B cell (primary cell): ENCODE measurements around the gene AKT2. TPM values are rescaled to one million over a fixed set of nuclear protein-coding genes. Genes with fewer than 3 reads are reported as not detected.

Source experiments
- ATAC-seq: fragments of 200-7000 bp; cut with Tn5 transposase; one replicate; pipeline ENCODE4 v1.10.0; 2021; ENCODE audit warnings: low read depth, mild to moderate bottlenecking, moderate number of reproducible peaks, moderate library complexity
- CTCF ChIA-PET: fragments of 350-600 bp; sonication (Branson Sonifier 250); formaldehyde crosslinking; loops from one replicate; lab custom pipeline; 2021; ENCODE audit warnings: antibody characterized with exemption, inconsistent platforms; lab: Charles Lee
- POLR2A ChIA-PET: fragments of 350-600 bp; sonication (Branson Sonifier 250); formaldehyde crosslinking; loops from one replicate; lab custom pipeline; 2021; ENCODE audit warnings: antibody characterized with exemption; lab: Charles Lee
- DNase-seq: peaks from one replicate; pipeline ENCODE4 v3.0.0; 2013
- H2AFZ ChIP-seq: 2 replicates; pipeline ENCODE4 v1.6.1; 2012; ENCODE audit warnings: mild to moderate bottlenecking, low read depth, low read length; ENCODE audit not compliant: insufficient read depth, poor library complexity, severe bottlenecking
- H3K27ac ChIP-seq, 2 donors: 1 replicate in 1 of 2; 2 replicates in 1 of 2; pipeline ENCODE4 v1.5.1; 2012 to 2013; ENCODE audit warnings: low read length in 2 of 2, mild to moderate bottlenecking in 2 of 2, moderate library complexity in 1 of 2
- H3K27me3 ChIP-seq, 4 experiments: fragments of 200-600 bp in 1 of 4; sonication (generic) in 1 of 4; replicated peaks in 1 of 4; 1 replicate in 2 of 4; 2 replicates in 2 of 4; pipeline versions ENCODE4 v1.6.1 to v1.7.0; 2013 to 2016; ENCODE audit warnings: low read length in 3 of 4, mild to moderate bottlenecking in 2 of 4, mixed read lengths in 1 of 4, moderate library complexity in 1 of 4; ENCODE audit not compliant: insufficient read depth in 4 of 4, control insufficient read depth in 3 of 4; ENCODE audit errors: control extremely low read depth in 1 of 4
- H3K36me3 ChIP-seq, 2 experiments: replicated peaks in 1 of 2; 1 replicate in 1 of 2; 2 replicates in 1 of 2; pipeline versions ENCODE4 v1.6.1 to v1.7.1; 2013; ENCODE audit warnings: low read length in 1 of 2; ENCODE audit not compliant: insufficient read depth in 2 of 2, control insufficient read depth in 1 of 2; ENCODE audit errors: control extremely low read depth in 1 of 2, extremely low read depth in 1 of 2
- H3K4me1 ChIP-seq, 2 donors: fragments of 200-600 bp in 1 of 2; sonication (generic) in 1 of 2; 1 replicate in 1 of 2; 2 replicates in 1 of 2; pipeline versions ENCODE4 v1.5.1 to v1.6.1; 2013 to 2017; ENCODE audit warnings: low read length in 2 of 2; ENCODE audit not compliant: control insufficient read depth in 2 of 2, insufficient read depth in 2 of 2
- H3K4me2 ChIP-seq: replicated peaks from 2 replicates; pipeline ENCODE3; 2012; ENCODE audit warnings: mild to moderate bottlenecking, low read depth, low read length; ENCODE audit not compliant: poor library complexity, severe bottlenecking
- H3K4me3 ChIP-seq, 5 experiments: fragments of 200-600 bp in 1 of 5; sonication (generic) in 1 of 5; 1 replicate in 3 of 5; 2 replicates in 2 of 5; pipeline versions ENCODE4 v1.5.1 to v1.7.0; 2011 to 2016; ENCODE audit warnings: low read length in 4 of 5, mild to moderate bottlenecking in 4 of 5, low read depth in 2 of 5, control low read depth in 1 of 5, moderate library complexity in 1 of 5; ENCODE audit not compliant: insufficient read depth in 1 of 5; ENCODE audit errors: control extremely low read depth in 1 of 5, extremely low read depth in 1 of 5
- H3K79me2 ChIP-seq: fragments of 200-600 bp; sonication (generic); one replicate; pipeline ENCODE4 v1.6.0; 2016; ENCODE audit warnings: low read length; ENCODE audit not compliant: control insufficient read depth, insufficient read depth
- H3K9ac ChIP-seq: fragments of 200-600 bp; sonication (generic); 2 replicates; pipeline ENCODE4 v1.6.1; 2017; ENCODE audit warnings: mild to moderate bottlenecking, low read length, moderate library complexity
- H3K9me3 ChIP-seq, 3 donors: one replicate each; pipeline versions ENCODE4 v1.6.1 to v1.7.1; 2013; ENCODE audit warnings: low read length in 2 of 3; ENCODE audit not compliant: control insufficient read depth in 2 of 3, insufficient read depth in 1 of 3; ENCODE audit errors: control extremely low read depth in 1 of 3
- H4K20me1 ChIP-seq: 2 replicates; pipeline ENCODE4 v1.6.0; 2012; ENCODE audit warnings: mild to moderate bottlenecking, low read length; ENCODE audit not compliant: insufficient read depth, control insufficient read depth, poor library complexity, severe bottlenecking
- H3K27ac Mint-ChIP-seq: one replicate; pipeline ENCODE4 v1.8.0; 2021; ENCODE audit warnings: mixed read lengths
- H3K27me3 Mint-ChIP-seq: one replicate; pipeline ENCODE4 v1.8.0; 2021; ENCODE audit warnings: mixed read lengths
- H3K4me1 Mint-ChIP-seq: one replicate; pipeline ENCODE4 v1.8.0; 2021; ENCODE audit warnings: mixed read lengths
- H3K4me3 Mint-ChIP-seq: one replicate; pipeline ENCODE4 v1.8.0; 2021; ENCODE audit warnings: mixed read lengths
- H3K9me3 Mint-ChIP-seq: one replicate; pipeline ENCODE4 v1.8.0; 2022; ENCODE audit warnings: mixed read lengths; ENCODE audit not compliant: insufficient read depth
- CTCF ChIP-seq: fragments of 200-600 bp; IDR thresholded peaks from one replicate; pipeline ENCODE4 v1.8.0; 2022; ENCODE audit warnings: antibody characterized with exemption, mild to moderate bottlenecking
- EZH2 ChIP-seq: IDR thresholded peaks from 2 replicates; pipeline ENCODE4 v1.6.1; 2012; ENCODE audit warnings: borderline replicate concordance, low read depth, mild to moderate bottlenecking, moderate library complexity, low read length; ENCODE audit not compliant: insufficient read depth, poor library complexity, severe bottlenecking
- WGBS: methylation state at CpG from one replicate; pipeline ENCODE4 v1.1.5; 2013; ENCODE audit warnings: missing lambda C conversion rate; ENCODE audit not compliant: insufficient coverage; 5-methylcytosine and 5-hydroxymethylcytosine counted together
- intact Hi-C: fragments of 100-400 bp; cut with micrococcal nuclease; formaldehyde crosslinking; loops from one replicate; pipeline ENCODE4 v1.10.0; 2022
- polyA plus RNA-seq: library from polyadenylated mRNA; depleted of rRNA; stranded (reverse); fragments of >200 nt; gene quantifications from 2 replicates; pipeline ENCODE4 v1.2.3, GENCODE V29; 2012
- total RNA-seq, 2 donors: library from RNA; stranded (reverse); fragments of 120-200 nt in 1 of 2; gene quantifications; 1 replicate in 1 of 2; 2 replicates in 1 of 2; pipeline versions ENCODE4 v1.2.3 to v1.2.4, GENCODE V29; 2013 to 2022

The AKT2 gene
- total and polyA plus RNA-seq, 2 donors (not counting 1 experiment from before 2014, with no cell fraction given): 195 to 243 TPM

- H3K9ac ChIP-seq: no peak overlapping the region
- no peaks in the 10 kb centered on the region for H3K9me3 ChIP-seq
- H3K27me3 ChIP-seq: no peaks in the 10 kb centered on the region
- no peak for DNase-seq
- no peak overlapping the region for H3K4me2 ChIP-seq
- no peak overlapping the region for H2AFZ ChIP-seq
- ChIA-PET POLR2A (no interaction called here), CTCF (no interaction called here)
- H3K4me1 Mint-ChIP-seq: no peaks in the 10 kb centered on the region
- H3K4me1 ChIP-seq: no peaks in the 10 kb centered on the region
- H3K79me2 ChIP-seq: peaks cover 40% of the 10 kb centered on the region
- no peak for ATAC-seq
- TF ChIP-seq CTCF: no peak
- TF ChIP-seq EZH2: no peak
- no peak overlapping the region for H3K27ac Mint-ChIP-seq
- H4K20me1 ChIP-seq: peaks cover 65% of the 10 kb centered on the region
- no peak overlapping the region for H3K4me3 ChIP-seq
- H3K27me3 Mint-ChIP-seq: no peaks in the 10 kb centered on the region
- no peak overlapping the region for H3K27ac ChIP-seq
- peaks cover 2 to 60% of the 10 kb centered on the region in 2 experiments for H3K36me3 ChIP-seq
- WGBS: 100% methylated on average over 2 of the region's 2 CpGs
- no peak overlapping the region for H3K4me3 Mint-ChIP-seq
- H3K9me3 Mint-ChIP-seq: no peaks in the 10 kb centered on the region
- intact Hi-C loops: no loop called here
Observed at GRCh38 chr19:40243181-40243580, 42.0 kb downstream of the AKT2 start.

- TF ChIP-seq CTCF: no peak
- TF ChIP-seq EZH2: no peak
- Histone ChIP-seq H3K4me2 (no peak overlapping the region), H3K4me1 (no peaks in the 10 kb centered on the region), H3K27ac (no peak overlapping the region), H3K9me3 (no peaks in the 10 kb centered on the region), H3K36me3 (peaks cover 2 to 65% of the 10 kb centered on the region in 2 experiments), H3K9ac (no peak overlapping the region), H2AFZ (no peak overlapping the region), H4K20me1 (peaks cover 65% of the 10 kb centered on the region), H3K4me3 (no peak overlapping the region), H3K27me3 (no peaks in the 10 kb centered on the region), H3K79me2 (peaks cover 33% of the 10 kb centered on the region)
- Mint-ChIP-seq H3K4me3 (no peak overlapping the region), H3K27ac (no peak overlapping the region), H3K4me1 (no peaks in the 10 kb centered on the region), H3K9me3 (no peaks in the 10 kb centered on the region), H3K27me3 (no peaks in the 10 kb centered on the region)
- intact Hi-C loops: no loop called here
- ATAC-seq (no peak), DNase-seq (no peak)
- POLR2A ChIA-PET: no interaction called here
- 96% methylated on average over 12 of the region's 12 CpGs for whole genome bisulfite sequencing
- CTCF ChIA-PET: no interaction called here
Observed at GRCh38 chr19:40242480-40242879, 42.7 kb downstream of the AKT2 start.
